HL-60 (cell line): Measurements from ENCODE around the gene TNIK.

Experiments
- CTCF ChIP-seq: IDR thresholded peaks from one replicate; pipeline ENCODE4 v1.5.1; 2011; ENCODE audit warnings: low read length, control low read depth, inconsistent platforms; ENCODE audit not compliant: insufficient read depth
- POLR2AphosphoS5 ChIP-seq: IDR thresholded peaks from 2 replicates; pipeline ENCODE4 v1.6.1; 2012; ENCODE audit warnings: low read depth
- REST ChIP-seq: IDR thresholded peaks from 2 replicates; pipeline ENCODE4 v1.6.1; 2012; ENCODE audit warnings: low read depth; ENCODE audit not compliant: insufficient replicate concordance

- TF ChIP-seq CTCF (no peak), POLR2AphosphoS5 (no peak), REST (no peak)
Measured at GRCh38 chr3:171329746-171330145, 130.5 kb downstream of the TNIK start.
